Bone marrow (tissue), 2 donors: ENCODE measurements around the gene CNOT11.
A peak's percentile ranks its signal among the peaks of the same experiment; 100 is the strongest.
"Not testable (repeated sequence)": the region's sequence is repeated elsewhere in the genome, so short reads cannot be mapped to it uniquely, and the experiment has no call there.

Experiments
- DNase-seq, 2 donors: peaks; one replicate each; lab custom pipeline; 2025; lab: John Stamatoyannopoulos, UW

Gene CNOT11

GRCh38 chr2:101245468-101245867 is 7.2 kb upstream of the CNOT11 start:
- not testable (repeated sequence) for DNase-seq

- not testable (repeated sequence) for DNase-seq
These were observed 3.9 kb upstream of the CNOT11 start for GRCh38 chr2:101248756-101249155.

GRCh38 chr2:101249826-101250225 is 2.9 kb upstream of the CNOT11 start:
- no peak for DNase-seq

GRCh38 chr2:101251246-101251781 is 1.4 kb upstream of the CNOT11 start:
- DNase-seq = not testable (repeated sequence)

- DNase-seq = no peak
These were observed 760 bp upstream of the CNOT11 start for GRCh38 chr2:101251844-101252407.

- peak; percentile 17 to 87 for DNase-seq
These were observed 472 bp downstream of the CNOT11 start for GRCh38 chr2:101253013-101253702.

GRCh38 chr2:101253703-101254450 is 1.2 kb downstream of the CNOT11 start:
- no peak for DNase-seq

- no peak for DNase-seq
These were observed 2.8 kb downstream of the CNOT11 start for GRCh38 chr2:101255501-101255900.

GRCh38 chr2:101256316-101256715 is 3.6 kb downstream of the CNOT11 start:
- no peak for DNase-seq

- DNase-seq = no peak
These were observed 6.1 kb downstream of the CNOT11 start for GRCh38 chr2:101258804-101259203.

GRCh38 chr2:101262142-101262541 is 9.5 kb downstream of the CNOT11 start:
- no peak for DNase-seq

GRCh38 chr2:101263377-101263800 is 10.7 kb downstream of the CNOT11 start:
- DNase-seq = no peak

GRCh38 chr2:101264360-101264939 is 11.8 kb downstream of the CNOT11 start:
- DNase-seq = no peak

GRCh38 chr2:101265893-101266499 is 13.3 kb downstream of the CNOT11 start:
- no peak for DNase-seq

GRCh38 chr2:101267671-101268656 is 15.3 kb downstream of the CNOT11 start:
- no peak for DNase-seq

GRCh38 chr2:101270700-101271259 is 18.1 kb downstream of the CNOT11 start:
- DNase-seq = no peak

- no peak for DNase-seq
These were observed 19.5 kb downstream of the CNOT11 start for GRCh38 chr2:101272045-101272784.

- no peak for DNase-seq
These were observed 20.4 kb downstream of the CNOT11 start for GRCh38 chr2:101273056-101273455.

GRCh38 chr2:101274142-101274541 is 21.5 kb downstream of the CNOT11 start:
- DNase-seq = no peak

- DNase-seq = no peak
These were observed 24.4 kb downstream of the CNOT11 start for GRCh38 chr2:101277111-101277510.
